ENCODE measurements around the gene B2M. TPM values are rescaled to one million over a fixed set of nuclear protein-coding genes. Genes with fewer than 3 reads are reported as not detected.
"Not testable (repeated sequence)": the region's sequence is repeated elsewhere in the genome, so short reads cannot be mapped to it uniquely, and the experiment has no call there.

The B2M gene
- total RNA-seq, 1 donor from 2014 or later, result 120 TPM

DNA sequence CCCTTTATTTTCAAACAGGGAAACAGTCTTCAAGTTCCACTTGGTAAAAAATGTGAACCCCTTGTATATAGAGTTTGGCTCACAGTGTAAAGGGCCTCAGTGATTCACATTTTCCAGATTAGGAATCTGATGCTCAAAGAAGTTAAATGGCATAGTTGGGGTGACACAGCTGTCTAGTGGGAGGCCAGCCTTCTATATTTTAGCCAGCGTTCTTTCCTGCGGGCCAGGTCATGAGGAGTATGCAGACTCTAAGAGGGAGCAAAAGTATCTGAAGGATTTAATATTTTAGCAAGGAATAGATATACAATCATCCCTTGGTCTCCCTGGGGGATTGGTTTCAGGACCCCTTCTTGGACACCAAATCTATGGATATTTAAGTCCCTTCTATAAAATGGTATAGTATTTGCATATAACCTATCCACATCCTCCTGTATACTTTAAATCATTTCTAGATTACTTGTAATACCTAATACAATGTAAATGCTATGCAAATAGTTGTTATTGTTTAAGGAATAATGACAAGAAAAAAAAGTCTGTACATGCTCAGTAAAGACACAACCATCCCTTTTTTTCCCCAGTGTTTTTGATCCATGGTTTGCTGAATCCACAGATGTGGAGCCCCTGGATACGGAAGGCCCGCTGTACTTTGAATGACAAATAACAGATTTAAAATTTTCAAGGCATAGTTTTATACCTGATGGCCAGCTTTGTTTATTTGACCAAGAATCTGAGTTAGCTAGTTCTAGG, 7.0 kb downstream of the B2M start:
- H3K9me3 Mint-ChIP-seq, result no peaks in the 10 kb centered on the region
- no peak overlapping the region for H3K4me2 ChIP-seq
- no peaks in the 10 kb centered on the region for H3F3A ChIP-seq (ENCODE audit: low read depth)
- no peak overlapping the region for H3K4me3 ChIP-seq
- no peak overlapping the region for H3K9ac ChIP-seq
- peaks cover 12% of the 10 kb centered on the region for H3K36me3 Mint-ChIP-seq
- H3K27ac Mint-ChIP-seq, result no peak overlapping the region
- no peak overlapping the region for H2AFZ ChIP-seq (replicated peaks)
- H4K20me1 ChIP-seq (ENCODE audit: low read depth), result no peaks in the 10 kb centered on the region
- H3K27me3 ChIP-seq, result peaks cover 1% of the 10 kb centered on the region
- TF ChIP-seq EZH2 (IDR thresholded peaks at IDR 0.05), result no peak
- no peak for TF ChIP-seq EZH2phosphoT487 (IDR thresholded peaks at IDR 0.05)
- TF ChIP-seq, protein P1, sequence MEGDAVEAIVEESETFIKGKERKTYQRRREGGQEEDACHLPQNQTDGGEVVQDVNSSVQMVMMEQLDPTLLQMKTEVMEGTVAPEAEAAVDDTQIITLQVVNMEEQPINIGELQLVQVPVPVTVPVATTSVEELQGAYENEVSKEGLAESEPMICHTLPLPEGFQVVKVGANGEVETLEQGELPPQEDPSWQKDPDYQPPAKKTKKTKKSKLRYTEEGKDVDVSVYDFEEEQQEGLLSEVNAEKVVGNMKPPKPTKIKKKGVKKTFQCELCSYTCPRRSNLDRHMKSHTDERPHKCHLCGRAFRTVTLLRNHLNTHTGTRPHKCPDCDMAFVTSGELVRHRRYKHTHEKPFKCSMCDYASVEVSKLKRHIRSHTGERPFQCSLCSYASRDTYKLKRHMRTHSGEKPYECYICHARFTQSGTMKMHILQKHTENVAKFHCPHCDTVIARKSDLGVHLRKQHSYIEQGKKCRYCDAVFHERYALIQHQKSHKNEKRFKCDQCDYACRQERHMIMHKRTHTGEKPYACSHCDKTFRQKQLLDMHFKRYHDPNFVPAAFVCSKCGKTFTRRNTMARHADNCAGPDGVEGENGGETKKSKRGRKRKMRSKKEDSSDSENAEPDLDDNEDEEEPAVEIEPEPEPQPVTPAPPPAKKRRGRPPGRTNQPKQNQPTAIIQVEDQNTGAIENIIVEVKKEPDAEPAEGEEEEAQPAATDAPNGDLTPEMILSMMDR (IDR thresholded peaks at IDR 0.05), result no peak
- peaks cover 2% of the 10 kb centered on the region for H3K27me3 Mint-ChIP-seq (ENCODE audit: insufficient read depth, low read depth)
- no peaks in the 10 kb centered on the region for H3K9me3 ChIP-seq (ENCODE audit: low read depth)
- H3K36me3 ChIP-seq, result no peaks in the 10 kb centered on the region
- H3K4me3 Mint-ChIP-seq, result no peak overlapping the region
- no peaks in the 10 kb centered on the region for H3K4me1 ChIP-seq
- peaks cover 3% of the 10 kb centered on the region for H3K4me1 Mint-ChIP-seq
- no peak for DNase-seq (ENCODE audit: low spot score)
- no peaks in the 10 kb centered on the region for H3K79me2 ChIP-seq (ENCODE audit: low read depth)
- H3K27ac ChIP-seq, result no peak overlapping the region

DNA sequence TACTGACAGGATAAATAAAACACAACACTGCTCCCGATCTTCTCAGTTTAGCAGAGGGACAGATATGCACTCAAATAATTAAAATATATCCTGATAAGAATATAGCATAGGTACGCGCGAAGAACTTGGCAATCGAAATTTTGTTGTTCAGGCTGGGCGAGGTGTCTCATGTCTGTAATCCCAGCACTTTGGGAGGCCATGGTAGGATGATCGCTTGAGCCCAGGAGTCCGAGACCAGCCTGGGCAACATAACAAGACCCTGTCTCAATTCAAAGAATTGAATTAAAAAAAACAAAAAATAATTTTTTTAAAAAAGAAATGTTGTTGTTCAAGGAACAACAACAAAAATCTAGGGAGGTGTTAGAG, 7.6 kb downstream of the B2M start:
- H2AFZ ChIP-seq (replicated peaks), result no peak overlapping the region
- no peaks in the 10 kb centered on the region for H3K4me1 ChIP-seq
- no peak for TF ChIP-seq EZH2 (IDR thresholded peaks at IDR 0.05)
- DNase-seq (ENCODE audit: low spot score), result no peak
- no peak overlapping the region for H3K27ac ChIP-seq
- no peaks in the 10 kb centered on the region for H3K27me3 ChIP-seq
- H3K27me3 Mint-ChIP-seq (ENCODE audit: insufficient read depth, low read depth), result peaks cover 2% of the 10 kb centered on the region
- H3K4me3 Mint-ChIP-seq, result no peak overlapping the region
- no peak overlapping the region for H3K27ac Mint-ChIP-seq
- peaks cover 12% of the 10 kb centered on the region for H3K36me3 Mint-ChIP-seq
- no peaks in the 10 kb centered on the region for H4K20me1 ChIP-seq (ENCODE audit: low read depth)
- no peaks in the 10 kb centered on the region for H3K9me3 Mint-ChIP-seq
- H3K4me2 ChIP-seq, result no peak overlapping the region
- no peaks in the 10 kb centered on the region for H3K79me2 ChIP-seq (ENCODE audit: low read depth)
- no peak overlapping the region for H3K9ac ChIP-seq
- H3F3A ChIP-seq (ENCODE audit: low read depth), result no peaks in the 10 kb centered on the region
- H3K4me1 Mint-ChIP-seq, result peaks cover 3% of the 10 kb centered on the region
- H3K4me3 ChIP-seq, result no peak overlapping the region
- no peaks in the 10 kb centered on the region for H3K36me3 ChIP-seq
- no peaks in the 10 kb centered on the region for H3K9me3 ChIP-seq (ENCODE audit: low read depth)

GRCh38 chr15:44719293-44719999, 8.1 kb downstream of the B2M start:
- Mint-ChIP-seq H3K4me3 (no peak overlapping the region), H3K27me3 (ENCODE audit: insufficient read depth, low read depth) (peaks cover 2% of the 10 kb centered on the region), H3K36me3 (peaks cover 12% of the 10 kb centered on the region), H3K4me1 (peaks cover 3% of the 10 kb centered on the region), H3K27ac (no peak overlapping the region), H3K9me3 (no peaks in the 10 kb centered on the region)
- Histone ChIP-seq H3K36me3 (no peaks in the 10 kb centered on the region), H3K4me3 (no peak overlapping the region), H3K9me3 (ENCODE audit: low read depth) (no peaks in the 10 kb centered on the region), H3K79me2 (ENCODE audit: low read depth) (no peaks in the 10 kb centered on the region), H4K20me1 (ENCODE audit: low read depth) (no peaks in the 10 kb centered on the region), H3K27me3 (no peaks in the 10 kb centered on the region), H3K9ac (no peak overlapping the region), H2AFZ (replicated peaks) (no peak overlapping the region), H3K27ac (no peak overlapping the region), H3K4me2 (no peak overlapping the region), H3K4me1 (no peaks in the 10 kb centered on the region), H3F3A (ENCODE audit: low read depth) (no peaks in the 10 kb centered on the region)
- no peak for TF ChIP-seq EZH2 (IDR thresholded peaks at IDR 0.05)
- DNase-seq (ENCODE audit: low spot score), result no peak

DNA sequence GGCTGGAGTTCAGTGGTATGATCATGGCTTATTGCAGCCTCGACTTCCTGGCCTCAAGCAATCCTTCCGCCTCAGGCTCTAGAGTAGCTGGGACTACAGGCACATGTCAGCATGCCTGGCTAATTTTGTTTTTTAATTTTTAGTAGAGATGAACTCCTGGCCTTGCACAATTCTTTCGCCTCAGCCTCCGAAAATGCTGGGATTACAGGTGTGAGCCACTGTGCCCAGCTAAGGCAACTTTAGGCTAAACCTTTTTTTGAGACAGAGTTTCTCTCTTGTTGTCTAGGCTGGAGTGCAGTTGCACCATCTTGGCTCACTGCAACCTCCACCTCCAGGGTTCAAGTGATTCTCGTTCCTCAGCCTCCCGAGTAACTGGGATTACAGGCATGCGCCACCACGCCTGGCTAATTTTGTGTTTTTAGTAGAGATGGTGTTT, 8.7 kb downstream of the B2M start:
- not testable (repeated sequence) for H3K4me3 ChIP-seq; H3K27me3 ChIP-seq; H3K4me1 ChIP-seq; H3K27me3 Mint-ChIP-seq (ENCODE audit: insufficient read depth, low read depth); H3K9me3 Mint-ChIP-seq; H3K79me2 ChIP-seq (ENCODE audit: low read depth); H3K27ac Mint-ChIP-seq; H3K4me1 Mint-ChIP-seq; H3K4me2 ChIP-seq; H4K20me1 ChIP-seq (ENCODE audit: low read depth); DNase-seq (ENCODE audit: low spot score); H3K36me3 ChIP-seq; H3F3A ChIP-seq (ENCODE audit: low read depth); H3K4me3 Mint-ChIP-seq; H2AFZ ChIP-seq (replicated peaks); H3K9ac ChIP-seq; H3K27ac ChIP-seq; H3K9me3 ChIP-seq (ENCODE audit: low read depth)
- H3K36me3 Mint-ChIP-seq, result peaks cover 12% of the 10 kb centered on the region
